Measurements from ENCODE around the gene F10.

GRCh38 chr13:113119166-113119821 is 3.3 kb upstream of the F10 start:
- TF ChIP-seq POLR2A (IDR thresholded peaks at IDR 0.05) (no peak), POLR2AphosphoS5 (IDR thresholded peaks at IDR 0.05) (no peak)
- TF ChIP-seq, protein P1, sequence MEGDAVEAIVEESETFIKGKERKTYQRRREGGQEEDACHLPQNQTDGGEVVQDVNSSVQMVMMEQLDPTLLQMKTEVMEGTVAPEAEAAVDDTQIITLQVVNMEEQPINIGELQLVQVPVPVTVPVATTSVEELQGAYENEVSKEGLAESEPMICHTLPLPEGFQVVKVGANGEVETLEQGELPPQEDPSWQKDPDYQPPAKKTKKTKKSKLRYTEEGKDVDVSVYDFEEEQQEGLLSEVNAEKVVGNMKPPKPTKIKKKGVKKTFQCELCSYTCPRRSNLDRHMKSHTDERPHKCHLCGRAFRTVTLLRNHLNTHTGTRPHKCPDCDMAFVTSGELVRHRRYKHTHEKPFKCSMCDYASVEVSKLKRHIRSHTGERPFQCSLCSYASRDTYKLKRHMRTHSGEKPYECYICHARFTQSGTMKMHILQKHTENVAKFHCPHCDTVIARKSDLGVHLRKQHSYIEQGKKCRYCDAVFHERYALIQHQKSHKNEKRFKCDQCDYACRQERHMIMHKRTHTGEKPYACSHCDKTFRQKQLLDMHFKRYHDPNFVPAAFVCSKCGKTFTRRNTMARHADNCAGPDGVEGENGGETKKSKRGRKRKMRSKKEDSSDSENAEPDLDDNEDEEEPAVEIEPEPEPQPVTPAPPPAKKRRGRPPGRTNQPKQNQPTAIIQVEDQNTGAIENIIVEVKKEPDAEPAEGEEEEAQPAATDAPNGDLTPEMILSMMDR (IDR thresholded peaks at IDR 0.05 in 8 of 11, conservative IDR thresholded peaks at IDR 0.05 in 3 of 11) = no peak
